AG04449 (cell line): ENCODE results near the gene CARHSP1.

Experiments
- CTCF ChIA-PET: fragments of 350-600 bp; formaldehyde crosslinking; extraction: SDS; loops from one replicate; lab custom pipeline; 2021; ENCODE audit warnings: antibody characterized with exemption; lab: Yijun Ruan, JAX
- POLR2A ChIA-PET: fragments of 400-600, 350-600 bp; formaldehyde crosslinking; extraction: SDS; loops from one replicate; lab custom pipeline; 2020; ENCODE audit warnings: antibody characterized with exemption, inconsistent platforms; lab: Yijun Ruan, JAX
- DNase-seq: peaks from one replicate; pipeline ENCODE4 v3.0.0-alpha.2; 2010; ENCODE audit warnings: low read depth, low spot score
- H3K4me3 ChIP-seq: 2 replicates; pipeline ENCODE4 v1.5.1; 2011; ENCODE audit warnings: low read depth, mild to moderate bottlenecking, control low read depth, low read length
- TF ChIP-seq, protein P1 (sequence below): IDR thresholded peaks from one replicate; pipeline ENCODE4 v1.5.1; 2011; ENCODE audit warnings: mild to moderate bottlenecking, moderate library complexity, low read length, control low read depth, inconsistent platforms; ENCODE audit not compliant: insufficient read depth; ENCODE audit errors: missing control alignments

The CARHSP1 gene

DNA sequence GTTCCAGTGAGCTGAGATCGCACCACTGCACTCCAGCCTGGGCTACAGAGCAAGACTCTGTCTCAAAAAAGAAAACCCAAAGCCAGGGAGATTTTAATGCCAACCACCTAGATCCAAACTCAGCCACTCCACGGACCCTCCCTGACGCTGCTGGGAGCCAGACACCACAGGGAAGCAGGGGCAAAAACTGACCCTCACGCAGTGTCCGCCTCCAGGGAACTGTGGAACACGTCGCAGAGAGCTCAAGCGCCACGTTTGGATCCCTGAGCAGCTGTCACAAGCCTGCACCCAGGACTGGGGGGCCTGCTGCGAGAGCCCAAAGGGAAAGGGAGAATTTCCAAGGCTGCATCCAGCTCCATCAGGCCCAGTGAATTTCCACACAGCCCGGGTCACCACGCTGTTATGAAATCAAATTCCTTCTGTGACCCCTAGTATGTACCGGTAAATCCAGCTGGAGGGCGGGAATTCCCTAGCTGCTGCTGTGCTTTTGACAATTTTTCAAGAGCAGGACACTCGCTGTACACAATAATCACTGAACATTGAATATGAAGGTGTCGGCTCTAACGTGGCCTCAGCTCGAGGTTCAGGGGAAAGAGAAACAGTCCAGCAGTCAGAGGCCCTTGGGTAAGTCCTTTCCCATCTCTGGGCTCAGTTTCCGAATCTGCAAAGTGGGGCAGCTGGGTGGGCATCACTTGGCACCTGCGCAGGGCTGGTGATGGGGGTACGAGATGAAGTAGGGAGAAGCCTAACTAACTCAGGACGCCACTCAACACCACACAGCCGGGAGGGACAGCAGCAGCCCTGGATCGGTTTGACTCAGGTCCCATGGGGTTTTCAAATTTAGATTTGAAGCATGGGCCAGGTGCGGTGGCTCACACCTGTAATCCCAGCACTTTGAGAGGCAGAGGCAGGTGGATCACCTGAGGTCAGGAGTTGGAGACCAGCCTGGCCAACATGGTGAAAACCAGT is 8.6 kb downstream of the CARHSP1 start:
- no peak overlapping the region for H3K4me3 ChIP-seq
- CTCF ChIA-PET: no interaction called here
- POLR2A ChIA-PET: interaction anchor here (0.9 to 1.5 kb wide), 2 partner anchors 8 to 40 kb away, joined by 3 to 7 read pairs; partner anchors contain the start of gene CARHSP1
- DNase-seq: no peak
- TF ChIP-seq, protein P1, sequence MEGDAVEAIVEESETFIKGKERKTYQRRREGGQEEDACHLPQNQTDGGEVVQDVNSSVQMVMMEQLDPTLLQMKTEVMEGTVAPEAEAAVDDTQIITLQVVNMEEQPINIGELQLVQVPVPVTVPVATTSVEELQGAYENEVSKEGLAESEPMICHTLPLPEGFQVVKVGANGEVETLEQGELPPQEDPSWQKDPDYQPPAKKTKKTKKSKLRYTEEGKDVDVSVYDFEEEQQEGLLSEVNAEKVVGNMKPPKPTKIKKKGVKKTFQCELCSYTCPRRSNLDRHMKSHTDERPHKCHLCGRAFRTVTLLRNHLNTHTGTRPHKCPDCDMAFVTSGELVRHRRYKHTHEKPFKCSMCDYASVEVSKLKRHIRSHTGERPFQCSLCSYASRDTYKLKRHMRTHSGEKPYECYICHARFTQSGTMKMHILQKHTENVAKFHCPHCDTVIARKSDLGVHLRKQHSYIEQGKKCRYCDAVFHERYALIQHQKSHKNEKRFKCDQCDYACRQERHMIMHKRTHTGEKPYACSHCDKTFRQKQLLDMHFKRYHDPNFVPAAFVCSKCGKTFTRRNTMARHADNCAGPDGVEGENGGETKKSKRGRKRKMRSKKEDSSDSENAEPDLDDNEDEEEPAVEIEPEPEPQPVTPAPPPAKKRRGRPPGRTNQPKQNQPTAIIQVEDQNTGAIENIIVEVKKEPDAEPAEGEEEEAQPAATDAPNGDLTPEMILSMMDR: no peak

DNA sequence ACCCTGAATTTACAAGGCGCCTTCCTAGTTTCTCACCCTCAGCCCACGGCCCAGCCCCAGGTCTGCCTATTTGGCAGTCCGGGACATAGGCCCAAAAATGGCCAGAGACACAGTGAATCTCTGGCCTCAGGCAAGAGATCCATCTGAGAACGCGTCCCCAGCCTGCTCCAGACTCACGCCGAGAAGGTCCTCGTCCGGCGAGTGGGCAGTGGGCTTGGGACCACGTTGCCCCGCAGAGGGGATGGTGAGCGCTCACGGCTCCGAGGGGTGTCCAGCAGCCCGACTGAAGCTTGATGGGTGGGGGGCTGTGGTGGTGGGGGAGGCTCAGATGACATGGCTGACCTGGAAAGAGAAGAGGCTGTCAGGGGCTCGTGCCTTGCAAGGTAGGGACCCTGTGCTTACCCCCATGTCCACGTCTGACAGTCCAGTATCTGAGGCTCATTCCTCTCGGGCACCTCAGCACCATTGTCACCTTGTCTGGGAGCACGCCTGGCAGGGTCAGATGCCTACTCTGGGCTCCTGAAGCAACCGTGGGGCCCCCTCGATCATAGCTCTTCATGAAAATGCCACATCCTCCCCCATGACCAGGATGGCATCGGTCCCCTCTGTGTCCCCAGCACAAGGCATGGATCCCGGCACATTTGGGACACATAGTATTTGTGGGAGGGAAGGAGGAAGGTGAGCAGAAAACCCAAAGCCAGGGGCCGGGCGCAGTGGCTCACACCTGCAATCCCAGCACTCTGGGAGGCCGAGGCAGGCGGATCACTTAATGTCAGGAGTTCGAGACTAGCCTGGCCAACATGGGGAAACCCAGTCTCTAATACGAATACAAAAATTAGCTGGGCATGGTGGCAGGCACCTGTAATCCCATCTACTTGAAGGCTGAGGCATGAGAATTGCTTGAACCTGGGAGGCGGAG is 9.6 kb downstream of the CARHSP1 start:
- CTCF ChIA-PET: interaction anchor here (1.1 kb wide), 1 partner anchor 21 kb away, joined by 7 read pairs; no protein-coding TSS in a partner anchor
- H3K4me3 ChIP-seq: no peak overlapping the region
- TF ChIP-seq, protein P1: no peak
- POLR2A ChIA-PET: interaction anchor here (0.6 to 1.5 kb wide), 2 partner anchors 9 to 16 kb away, joined by 3 to 7 read pairs; partner anchors contain the start of gene CARHSP1
- DNase-seq: no peak

DNA sequence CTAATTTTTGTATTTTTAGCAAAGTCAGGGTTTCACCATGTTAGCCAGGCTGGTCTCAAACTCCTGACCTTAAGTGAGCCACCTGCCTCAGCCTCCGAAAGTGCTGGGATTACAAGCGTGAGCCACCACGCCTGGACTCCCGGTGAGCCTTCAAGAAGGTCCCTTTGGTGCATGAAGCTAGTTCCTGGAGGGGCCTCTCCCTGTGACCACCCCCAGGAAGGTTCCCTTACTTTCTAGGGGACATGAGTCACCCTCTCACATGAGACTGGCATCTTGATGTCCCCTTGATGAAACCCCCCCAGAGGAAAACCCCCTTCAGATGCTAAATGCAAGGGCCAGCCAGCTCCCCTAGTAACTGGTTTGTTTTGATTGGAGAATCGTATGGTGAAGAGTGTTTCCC is 12.8 kb downstream of the CARHSP1 start:
- no peak for DNase-seq
- TF ChIP-seq, protein P1: no peak
- ChIA-PET CTCF (interaction anchor here (1.0 to 2.4 kb wide), 4 partner anchors 9 to 24 kb away, joined by 3 to 7 read pairs (median 4); partner anchors contain the start of gene CARHSP1), POLR2A (no interaction called here)
- no peak overlapping the region for H3K4me3 ChIP-seq

DNA sequence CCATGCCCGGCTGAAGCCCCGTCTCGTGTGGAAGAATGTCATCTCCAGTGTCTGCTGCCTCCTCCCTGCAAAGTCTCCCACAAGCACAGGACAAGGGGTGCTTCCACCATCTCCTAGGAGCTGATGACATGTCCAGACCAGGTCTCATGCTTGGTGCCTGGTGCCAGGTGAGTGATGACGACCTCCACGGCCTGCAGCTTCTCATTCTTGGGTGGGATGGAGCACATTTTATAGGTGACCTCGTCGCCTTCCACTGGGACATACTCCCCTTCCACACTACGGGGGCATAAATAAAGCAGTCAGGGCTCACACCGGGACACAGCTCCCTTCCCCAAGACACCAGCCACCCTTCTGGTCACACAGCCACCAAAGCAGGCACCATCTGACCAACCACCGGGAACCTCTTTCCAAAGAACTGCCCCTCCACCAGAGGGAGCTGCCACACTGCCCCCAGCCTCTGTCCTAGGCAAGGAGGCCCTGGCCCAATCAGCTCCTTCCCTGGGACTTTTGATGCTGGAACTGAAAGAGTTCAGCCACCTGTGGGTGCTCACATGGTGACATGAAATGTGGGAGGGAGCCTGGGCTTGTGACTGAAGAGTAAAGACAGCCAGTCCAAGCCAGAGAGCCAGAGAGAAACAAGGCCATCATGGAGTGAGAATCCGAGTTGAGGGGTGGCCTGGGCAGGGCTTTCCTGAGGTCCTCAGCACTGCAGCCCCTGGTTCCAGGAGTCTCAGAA is 13.6 kb downstream of the CARHSP1 start:
- ChIA-PET POLR2A (no interaction called here), CTCF (interaction anchor here (1.2 to 2.4 kb wide), 4 partner anchors 9 to 25 kb away, joined by 3 to 7 read pairs (median 5); partner anchors contain the start of gene CARHSP1)
- no peak for DNase-seq
- TF ChIP-seq, protein P1: no peak
- no peak overlapping the region for H3K4me3 ChIP-seq

DNA sequence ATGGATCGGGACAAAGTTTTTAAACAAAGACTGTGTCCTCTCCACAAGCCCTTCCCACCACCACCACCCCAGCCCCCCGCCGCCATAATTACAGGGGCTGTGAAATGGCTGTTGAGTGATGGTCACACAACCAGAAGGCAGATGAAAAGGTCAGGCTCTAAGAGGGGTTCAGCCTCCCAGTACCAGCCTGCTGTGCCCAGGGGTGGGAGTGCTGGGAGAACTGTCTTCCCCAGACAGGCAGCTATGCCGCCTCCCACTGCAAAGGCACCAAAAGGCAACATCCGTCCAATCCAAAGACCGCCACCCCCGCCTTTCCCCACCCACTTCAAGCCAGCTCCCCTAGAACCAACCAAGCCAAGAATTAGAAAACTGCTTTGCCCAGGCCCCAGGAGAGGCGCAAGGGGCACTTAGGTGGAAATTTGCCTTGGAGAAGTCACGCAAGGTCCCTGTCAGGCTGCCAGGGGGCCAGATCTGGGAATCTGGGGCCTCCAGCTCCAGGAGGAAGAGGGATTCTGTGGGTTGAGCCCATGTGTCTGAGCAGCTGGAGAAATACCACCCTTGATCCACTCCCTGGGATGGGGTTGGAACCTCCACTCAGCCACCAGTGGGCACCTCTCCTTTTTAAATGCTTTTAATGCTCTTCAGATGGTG is 14.4 kb downstream of the CARHSP1 start:
- no peak overlapping the region for H3K4me3 ChIP-seq
- ChIA-PET CTCF (interaction anchor here (1.2 to 2.4 kb wide), 4 partner anchors 10 to 26 kb away, joined by 3 to 7 read pairs (median 5); partner anchors contain the start of gene CARHSP1), POLR2A (no interaction called here)
- DNase-seq: no peak
- TF ChIP-seq, protein P1: no peak
